NCI-H2081 treated with DMSO at 0.1 percent for 48 hours (cell line): ENCODE measurements around the gene SEC31A.
"Not testable (repeated sequence)": the region's sequence is repeated elsewhere in the genome, so short reads cannot be mapped to it uniquely, and the experiment has no call there.

Source experiments
- DNase-seq: peaks from one replicate; lab custom pipeline; 2025; lab: John Stamatoyannopoulos, UW

The SEC31A gene

DNA sequence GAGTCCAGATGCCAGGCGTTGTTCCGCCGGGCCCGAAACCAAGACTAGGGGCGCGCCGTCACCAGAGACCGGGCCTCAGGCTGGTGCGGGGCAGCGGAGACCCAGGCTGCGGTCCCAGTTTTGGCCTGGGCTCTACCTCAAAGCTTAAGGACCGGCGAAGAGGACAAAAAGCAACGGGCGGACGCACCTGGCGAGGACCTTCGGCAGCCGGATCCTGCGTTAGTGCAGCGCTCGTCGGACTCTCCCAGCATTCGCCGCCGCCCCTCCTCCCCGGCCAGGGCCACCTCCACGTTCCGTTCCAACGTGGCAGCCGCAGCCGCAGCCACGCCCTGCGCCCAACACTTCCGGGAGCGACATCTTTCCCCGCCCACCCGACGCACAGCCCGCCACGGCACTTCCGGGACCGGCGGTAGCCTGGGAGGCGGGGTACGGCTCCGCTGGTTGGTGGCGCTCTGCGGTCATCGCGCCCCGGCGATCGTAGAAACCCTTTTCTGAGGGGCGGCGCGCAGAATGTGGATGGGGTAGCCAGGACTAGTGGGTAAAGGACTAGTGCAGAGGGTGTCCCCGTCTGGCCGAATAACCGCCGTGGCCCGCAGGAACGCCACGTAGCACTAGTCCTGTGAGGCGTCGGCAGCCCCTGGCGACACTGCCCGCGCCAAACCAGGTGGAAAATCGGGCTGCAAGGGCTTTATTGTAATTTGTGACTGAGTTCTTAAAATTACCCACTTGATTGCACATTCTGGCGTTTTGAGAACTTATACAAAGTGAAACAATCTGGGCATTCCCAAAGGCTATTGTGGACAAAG lies at the start of gene SEC31A:
SEC31A (minus strand) TSS at position 253 of the 806 bp plus-strand sequence. CDS start 9,217 bp downstream, outside the sequence.
- peak; percentile 42 for DNase-seq

GRCh38 chr4:82939414-82939813 lies 48.5 kb upstream of the SEC31A start:
- no peak for DNase-seq

GRCh38 chr4:82934441-82934840 lies 43.5 kb upstream of the SEC31A start:
- DNase-seq = no peak

DNA sequence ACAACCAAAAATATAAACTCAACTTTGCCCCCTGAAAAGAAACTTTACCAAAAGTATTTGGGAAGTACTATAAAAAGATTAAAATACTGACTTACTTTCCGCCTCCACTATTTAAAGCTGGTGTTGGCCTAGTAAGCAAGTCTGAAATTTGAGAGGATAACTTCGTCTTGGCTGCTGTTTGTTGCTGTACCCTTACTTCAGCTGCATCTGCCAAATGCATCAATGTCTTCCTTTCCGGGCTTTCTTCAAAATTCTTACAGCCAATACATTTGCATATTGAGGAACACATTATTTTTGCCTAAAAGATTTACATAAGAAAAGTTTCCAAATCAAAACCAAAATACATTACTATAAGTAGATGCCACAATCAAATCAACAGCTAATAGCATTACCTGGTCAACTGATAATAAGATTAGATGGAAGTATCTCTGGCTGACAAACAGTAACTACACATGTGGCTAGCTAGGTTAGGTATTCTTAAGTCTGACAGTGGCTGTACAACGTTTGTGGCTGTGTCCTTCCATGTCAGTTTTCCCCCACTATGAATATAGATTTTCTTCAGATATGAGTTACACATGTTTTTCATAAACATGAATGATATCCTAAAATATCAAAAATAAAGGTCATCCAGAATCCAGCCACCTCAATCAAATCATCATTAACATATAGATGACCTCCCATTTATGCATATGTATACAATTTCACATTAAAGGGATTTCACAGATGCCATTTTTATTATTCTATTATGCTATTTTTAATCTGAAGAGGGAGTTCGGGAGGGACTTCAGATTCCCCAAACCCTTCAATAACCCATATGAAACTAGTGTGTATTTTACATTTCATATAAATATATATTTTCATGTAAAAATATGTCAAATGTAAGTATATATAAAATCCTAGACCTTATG lies 40.1 kb upstream of the SEC31A start:
- no peak for DNase-seq

- no peak for DNase-seq
Measured at GRCh38 chr4:82921795-82922194, 30.8 kb upstream of the SEC31A start.

DNA sequence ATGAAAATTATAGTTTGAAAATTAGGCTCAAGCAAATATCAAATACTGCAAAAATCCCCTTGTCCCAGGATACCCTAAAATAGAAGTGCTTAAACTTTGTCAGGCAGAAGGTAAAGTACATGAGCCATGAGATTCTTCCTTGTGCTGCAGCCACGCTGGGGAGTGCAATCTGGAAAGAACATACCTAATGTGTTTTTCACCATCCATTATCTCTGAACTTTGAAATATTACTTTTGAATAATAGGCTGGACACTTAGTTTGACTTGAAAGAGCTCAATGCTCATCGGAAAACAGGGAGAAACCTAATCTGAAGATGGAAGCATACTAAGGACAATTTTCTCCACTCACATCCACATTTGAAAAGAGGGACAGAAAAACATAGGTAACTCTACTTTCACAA lies 28.4 kb upstream of the SEC31A start:
- DNase-seq = no peak

- no peak for DNase-seq
Measured at GRCh38 chr4:82918091-82918490, 27.1 kb upstream of the SEC31A start.

GRCh38 chr4:82913968-82914367 lies 23.0 kb upstream of the SEC31A start:
- DNase-seq = not testable (repeated sequence)

DNA sequence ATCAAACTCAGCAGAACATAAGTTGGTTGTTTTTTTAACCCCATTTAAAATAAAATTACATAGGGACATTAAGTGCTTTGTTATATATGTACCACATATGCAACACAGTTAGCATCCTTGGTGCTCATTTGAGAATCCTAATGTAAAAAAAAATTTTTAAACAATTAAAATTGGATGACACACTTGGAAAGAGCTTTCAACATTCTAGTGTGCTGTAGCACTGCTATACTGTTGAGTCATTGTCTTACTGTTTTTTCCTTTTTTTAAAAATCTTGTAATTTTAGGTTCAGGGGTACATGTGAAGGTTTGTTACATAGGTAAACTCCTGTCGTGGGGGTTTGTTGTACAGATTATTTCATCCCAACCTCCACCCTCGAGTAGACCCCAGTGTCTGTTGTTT lies 22.4 kb upstream of the SEC31A start:
- DNase-seq = no peak

- no peak for DNase-seq
Measured at GRCh38 chr4:82909326-82909725, 18.4 kb upstream of the SEC31A start.

GRCh38 chr4:82906469-82906868 lies 15.5 kb upstream of the SEC31A start:
- DNase-seq = no peak

DNA sequence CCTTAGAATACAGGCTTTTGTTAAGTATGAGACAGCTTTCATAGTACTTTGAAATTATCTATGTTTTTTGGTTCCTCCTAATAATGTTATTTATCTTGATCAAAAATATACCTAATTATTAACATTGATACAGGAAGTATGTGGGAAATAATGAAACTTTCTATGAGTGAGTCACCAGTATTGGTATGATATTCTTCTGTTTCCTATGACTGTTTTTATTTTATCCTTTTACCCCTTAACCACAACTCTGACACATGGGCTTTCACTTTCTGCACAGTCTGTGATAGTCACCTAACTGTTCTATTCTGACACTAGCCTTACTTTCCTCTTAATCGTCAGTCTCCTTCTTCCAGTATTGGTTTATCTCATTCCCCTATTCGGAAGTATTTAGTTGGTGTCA lies 14.3 kb upstream of the SEC31A start:
- no peak for DNase-seq

DNA sequence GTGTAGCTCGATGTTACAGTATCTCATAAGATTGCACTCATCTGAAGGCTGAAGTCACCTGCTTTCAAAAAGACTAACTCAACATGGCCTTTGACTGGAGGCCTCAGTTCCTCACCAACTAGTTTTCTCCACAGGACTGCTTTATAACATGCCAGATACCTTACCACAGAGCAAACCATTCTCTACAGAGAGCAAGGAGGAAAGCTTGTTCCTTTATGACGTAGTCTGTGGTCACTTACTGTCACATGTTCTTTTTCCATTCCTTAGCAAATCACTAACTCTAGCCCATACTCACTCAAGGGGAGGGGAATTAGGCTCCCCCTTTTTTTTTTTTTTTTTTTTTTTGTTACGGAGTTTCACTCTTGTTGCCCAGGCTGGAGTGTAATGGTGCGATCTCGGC lies 12.8 kb upstream of the SEC31A start:
- no peak for DNase-seq

- DNase-seq = no peak
Measured at GRCh38 chr4:82901183-82901718, 10.3 kb upstream of the SEC31A start.

- peak; percentile 72 for DNase-seq
Measured at GRCh38 chr4:82900411-82901182, 9.6 kb upstream of the SEC31A start, which contains the start of gene THAP9. TSS of gene THAP9 (plus strand) at chr4:82900735. CDS start at chr4:82900803, 68 bp downstream.

DNA sequence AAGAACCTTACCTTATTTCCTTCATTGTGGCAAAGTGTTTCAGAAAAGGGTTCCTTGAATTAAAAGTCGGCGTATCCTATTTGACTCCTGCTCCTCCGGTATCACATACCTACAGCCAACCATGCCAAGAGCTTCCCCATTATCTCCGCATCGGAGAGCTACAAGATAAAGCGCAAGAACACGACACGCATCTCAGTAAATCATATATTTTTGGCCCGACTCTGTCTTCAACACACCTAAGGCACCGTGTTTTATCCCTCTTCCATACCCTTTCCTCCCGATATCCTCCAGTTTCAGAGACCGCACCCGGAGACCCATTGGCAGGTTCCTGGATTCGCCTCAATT lies 9.1 kb upstream of the SEC31A start:
- no peak for DNase-seq

DNA sequence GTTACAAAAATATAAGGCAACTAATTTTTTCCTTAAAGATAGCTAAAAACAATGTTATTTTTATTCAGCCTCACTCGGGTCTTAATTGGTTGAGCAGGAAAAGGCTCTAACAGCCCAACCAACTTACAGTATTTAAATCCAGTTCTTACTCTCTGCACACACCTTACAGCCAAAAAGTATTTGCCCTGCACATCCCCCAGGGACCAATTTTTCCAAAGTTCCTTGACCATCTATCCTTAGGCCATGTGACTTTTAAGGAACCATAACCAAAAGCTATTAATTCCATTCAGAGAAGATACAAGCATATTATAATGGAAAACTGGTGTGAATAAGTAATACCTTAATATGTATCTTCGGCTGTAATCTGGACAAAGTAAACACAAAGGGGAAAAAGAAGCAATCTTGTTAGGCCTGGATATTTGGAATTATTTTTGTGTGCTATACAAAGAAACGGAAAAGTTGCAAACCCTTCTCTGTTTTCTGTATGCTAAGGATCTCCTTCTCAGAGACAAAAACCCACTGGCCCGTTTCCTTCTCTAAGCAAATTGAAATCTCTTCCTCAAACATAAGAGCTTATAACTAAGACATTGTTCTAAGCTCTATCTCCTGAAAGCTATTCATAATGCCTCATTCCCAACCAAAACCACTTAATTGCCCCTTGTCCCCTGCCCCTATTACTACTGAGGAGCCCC lies 8.6 kb upstream of the SEC31A start:
- DNase-seq = no peak

DNA sequence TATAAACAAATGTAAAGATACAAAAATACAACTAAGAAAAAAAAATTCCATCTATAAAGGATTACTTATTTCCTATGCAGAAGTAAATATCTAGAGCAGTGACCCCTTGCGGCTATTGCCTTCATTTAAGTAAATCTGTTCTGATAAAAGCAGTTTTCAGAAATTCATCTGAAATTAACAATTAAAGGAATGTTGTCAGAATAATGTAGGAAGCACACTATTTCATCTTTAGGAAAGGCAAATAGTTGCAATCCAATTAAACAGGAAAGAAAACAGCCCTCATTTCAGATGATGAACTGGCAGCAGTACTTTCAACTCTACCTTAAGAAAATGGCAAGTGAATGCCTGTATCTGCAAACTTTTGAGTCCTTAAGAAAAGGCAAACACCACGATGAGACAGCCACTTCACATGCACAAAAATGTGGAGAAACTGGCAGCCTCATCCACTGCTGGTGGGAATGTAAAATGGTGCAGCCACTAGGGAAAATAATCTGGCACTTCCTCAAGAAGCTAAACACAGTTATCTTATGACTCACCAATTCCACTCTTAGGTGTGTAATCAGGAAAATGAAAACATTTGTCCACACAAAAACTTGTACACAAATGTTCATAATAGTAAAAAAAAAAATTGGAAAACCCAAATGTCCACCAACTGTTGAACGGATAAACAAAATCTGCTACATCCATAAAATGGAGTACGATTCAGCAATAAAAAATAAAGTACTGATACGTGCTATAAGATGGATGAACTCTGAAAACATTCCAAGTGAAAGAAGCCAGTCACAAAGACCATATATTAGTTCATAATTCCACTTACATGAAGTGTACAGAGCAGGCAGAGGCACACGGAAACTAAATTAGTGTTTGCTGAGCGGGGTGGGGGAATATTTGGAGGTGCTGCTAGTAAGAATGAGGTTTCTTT lies 7.6 kb upstream of the SEC31A start:
- no peak for DNase-seq

- DNase-seq = no peak
Measured at GRCh38 chr4:82896755-82897154, 5.8 kb upstream of the SEC31A start.

- DNase-seq = no peak
Measured at GRCh38 chr4:82893942-82894341, 3.0 kb upstream of the SEC31A start.
